Measurements from ENCODE around the gene NRIP1. TPM values are rescaled to one million over a fixed set of nuclear protein-coding genes. Genes with fewer than 3 reads are reported as not detected.
"Not testable (repeated sequence)": the region's sequence is repeated elsewhere in the genome, so short reads cannot be mapped to it uniquely, and the experiment has no call there.

The NRIP1 gene
- polyA plus RNA-seq, 1 donor from 2014 or later: 21.7 TPM

- H3K36me3 Mint-ChIP-seq, H3K27ac Mint-ChIP-seq, H3K9me3 Mint-ChIP-seq, H3K27me3 Mint-ChIP-seq, H3K4me3 Mint-ChIP-seq, H3K4me1 Mint-ChIP-seq: not testable (repeated sequence)
Measured at GRCh38 chr21:14927324-14927723, 137.5 kb downstream of the NRIP1 start.

GRCh38 chr21:14926186-14926585, 138.6 kb downstream of the NRIP1 start:
- no peaks in the 10 kb centered on the region for H3K4me1 Mint-ChIP-seq
- no peaks in the 10 kb centered on the region for H3K9me3 Mint-ChIP-seq
- no peaks in the 10 kb centered on the region for H3K27me3 Mint-ChIP-seq
- H3K36me3 Mint-ChIP-seq: no peaks in the 10 kb centered on the region
- H3K4me3 Mint-ChIP-seq: no peak overlapping the region
- no peak overlapping the region for H3K27ac Mint-ChIP-seq

- H3K9me3 Mint-ChIP-seq: no peaks in the 10 kb centered on the region
- no peak overlapping the region for H3K4me3 Mint-ChIP-seq
- H3K4me1 Mint-ChIP-seq: no peaks in the 10 kb centered on the region
- no peaks in the 10 kb centered on the region for H3K36me3 Mint-ChIP-seq
- H3K27ac Mint-ChIP-seq: no peak overlapping the region
- no peaks in the 10 kb centered on the region for H3K27me3 Mint-ChIP-seq
Measured at GRCh38 chr21:14923468-14923867, 141.3 kb downstream of the NRIP1 start.

- H3K4me3 Mint-ChIP-seq: no peak overlapping the region
- no peaks in the 10 kb centered on the region for H3K27me3 Mint-ChIP-seq
- no peaks in the 10 kb centered on the region for H3K36me3 Mint-ChIP-seq
- no peaks in the 10 kb centered on the region for H3K9me3 Mint-ChIP-seq
- H3K4me1 Mint-ChIP-seq: no peaks in the 10 kb centered on the region
- no peak overlapping the region for H3K27ac Mint-ChIP-seq
Measured at GRCh38 chr21:14922980-14923379, 141.8 kb downstream of the NRIP1 start.

- Mint-ChIP-seq H3K27me3 (no peaks in the 10 kb centered on the region), H3K27ac (no peak overlapping the region), H3K9me3 (no peaks in the 10 kb centered on the region), H3K4me1 (no peaks in the 10 kb centered on the region), H3K4me3 (no peak overlapping the region), H3K36me3 (no peaks in the 10 kb centered on the region)
Measured at GRCh38 chr21:14918527-14918926, 146.3 kb downstream of the NRIP1 start.

- Mint-ChIP-seq H3K4me1 (no peaks in the 10 kb centered on the region), H3K27me3 (no peaks in the 10 kb centered on the region), H3K9me3 (no peaks in the 10 kb centered on the region), H3K27ac (no peak overlapping the region), H3K4me3 (no peak overlapping the region), H3K36me3 (no peaks in the 10 kb centered on the region)
Measured at GRCh38 chr21:14917762-14918161, 147.0 kb downstream of the NRIP1 start.

- no peak overlapping the region for H3K4me3 Mint-ChIP-seq
Measured at GRCh38 chr21:14916676-14917141, 148.1 kb downstream of the NRIP1 start.

GRCh38 chr21:14913638-14914037, 151.2 kb downstream of the NRIP1 start:
- H3K27me3 Mint-ChIP-seq: no peaks in the 10 kb centered on the region
- no peaks in the 10 kb centered on the region for H3K9me3 Mint-ChIP-seq
- no peaks in the 10 kb centered on the region for H3K4me1 Mint-ChIP-seq
- no peaks in the 10 kb centered on the region for H3K36me3 Mint-ChIP-seq
- no peak overlapping the region for H3K27ac Mint-ChIP-seq
- no peak overlapping the region for H3K4me3 Mint-ChIP-seq

More at GRCh38 chr21:14916676-14917141, 148.1 kb downstream of the NRIP1 start:
- no peaks in the 10 kb centered on the region for H3K36me3 Mint-ChIP-seq
- no peak overlapping the region for H3K27ac Mint-ChIP-seq
- H3K9me3 Mint-ChIP-seq: no peaks in the 10 kb centered on the region
- H3K4me1 Mint-ChIP-seq: no peaks in the 10 kb centered on the region
- no peaks in the 10 kb centered on the region for H3K27me3 Mint-ChIP-seq

GRCh38 chr21:14911351-14911750, 153.4 kb downstream of the NRIP1 start:
- H3K9me3 Mint-ChIP-seq: no peaks in the 10 kb centered on the region
- no peaks in the 10 kb centered on the region for H3K27me3 Mint-ChIP-seq
- H3K4me3 Mint-ChIP-seq: no peak overlapping the region
- H3K36me3 Mint-ChIP-seq: no peaks in the 10 kb centered on the region
- no peak overlapping the region for H3K27ac Mint-ChIP-seq
- H3K4me1 Mint-ChIP-seq: no peaks in the 10 kb centered on the region

Data from IgD-negative memory B cell (primary cell).